ENCODE measurements around the gene ITIH4. TPM values are rescaled to one million over a fixed set of nuclear protein-coding genes. Genes with fewer than 3 reads are reported as not detected.

Gene ITIH4
- polyA plus RNA-seq, 1 of the 3 experiments (the other 2 are of a cell fraction), result 2.0 TPM

- Histone ChIP-seq H3K36me3 (replicated peaks in 1 of 2; ENCODE audit: control insufficient read depth in 1 of 2, insufficient read depth in 2 of 2, low read length in 1 of 2) (peaks cover 0 to 5% of the 10 kb centered on the region in 2 experiments), H3K79me2 (ENCODE audit: insufficient read depth) (no peaks in the 10 kb centered on the region), H3K4me3 (ENCODE audit: low read depth in 2 of 2, low read length in 1 of 2) (no peak overlapping the region), H4K20me1 (ENCODE audit: insufficient read depth) (0 out of 2 replicates have a peak, but pooled peaks cover 3% of the 10 kb centered on the region), H3K4me2 (no peak overlapping the region), H3K9ac (no peak overlapping the region), H3K27me3 (ENCODE audit: insufficient read depth) (no peaks in the 10 kb centered on the region), H3K27ac (ENCODE audit: low read depth in 2 of 2, low read length in 1 of 2) (no peak overlapping the region), H3K9me3 (no peaks in the 10 kb centered on the region), H2AFZ (ENCODE audit: low read depth) (no peak overlapping the region), H3F3A (replicated peaks; ENCODE audit: insufficient read depth) (no peaks in the 10 kb centered on the region), H3K4me1 (ENCODE audit: control insufficient read depth in 1 of 2, insufficient read depth in 2 of 2, low read depth in 1 of 2, low read length in 1 of 2) (peaks cover 0 to 3% of the 10 kb centered on the region in 2 experiments; a peak in 1 of 4 replicates), H3K9me2 (no peaks in the 10 kb centered on the region)
- WGBS (ENCODE audit: low lambda C conversion rate), result 95% methylated on average over 4 of the region's 4 CpGs
- ChIA-PET POLR2A (no interaction called here), CTCF (interaction anchor here (0.8 to 2.5 kb wide), 3 partner anchors 14 to 235 kb away, joined by 3 to 10 read pairs (median 4); no protein-coding TSS in a partner anchor)
- TF ChIP-seq SIN3A (IDR thresholded peaks at IDR 0.05; ENCODE audit: borderline replicate concordance, low read depth, low read length) (no peak), RFX5 (IDR thresholded peaks at IDR 0.05; ENCODE audit: low read length) (no peak), REST (IDR thresholded peaks at IDR 0.05; ENCODE audit: low read depth, low read length) (no peak)
- DNase-seq, result no peak
These were observed 6.5 kb upstream of the ITIH4 start for GRCh38 chr3:52836986-52837385.

GRCh38 chr3:52836471-52836845 is 6.0 kb upstream of the ITIH4 start:
- Histone ChIP-seq H2AFZ (ENCODE audit: low read depth) (no peak overlapping the region), H3K4me2 (no peak overlapping the region), H3K27ac (ENCODE audit: low read depth in 2 of 2, low read length in 1 of 2) (no peak overlapping the region), H3K4me3 (ENCODE audit: low read depth in 2 of 2, low read length in 1 of 2) (no peak overlapping the region), H3F3A (replicated peaks; ENCODE audit: insufficient read depth) (no peaks in the 10 kb centered on the region), H3K36me3 (replicated peaks in 1 of 2; ENCODE audit: control insufficient read depth in 1 of 2, insufficient read depth in 2 of 2, low read length in 1 of 2) (peaks cover 0 to 2% of the 10 kb centered on the region in 2 experiments), H3K9me2 (no peaks in the 10 kb centered on the region), H3K9me3 (no peaks in the 10 kb centered on the region), H3K9ac (no peak overlapping the region), H3K27me3 (ENCODE audit: insufficient read depth) (no peaks in the 10 kb centered on the region), H3K4me1 (ENCODE audit: control insufficient read depth in 1 of 2, insufficient read depth in 2 of 2, low read depth in 1 of 2, low read length in 1 of 2) (peaks cover under 1 to 8% of the 10 kb centered on the region in 2 experiments; a peak in 1 of 4 replicates), H3K79me2 (ENCODE audit: insufficient read depth) (no peaks in the 10 kb centered on the region), H4K20me1 (ENCODE audit: insufficient read depth) (0 out of 2 replicates have a peak, but pooled peaks cover 6% of the 10 kb centered on the region)
- CTCF ChIA-PET, result interaction anchor here (0.8 to 2.5 kb wide), 3 partner anchors 14 to 235 kb away, joined by 3 to 10 read pairs (median 4); no protein-coding TSS in a partner anchor
- TF ChIP-seq SMC3 (IDR thresholded peaks at IDR 0.05; ENCODE audit: low read depth, low read length), result no peak
- no peak for TF ChIP-seq FOSL2 (IDR thresholded peaks at IDR 0.05; ENCODE audit: borderline replicate concordance, low read depth)
- TF ChIP-seq EZH2phosphoT487 (IDR thresholded peaks at IDR 0.05; ENCODE audit: borderline replicate concordance, low read depth), result no peak
- TF ChIP-seq RCOR1 (IDR thresholded peaks at IDR 0.05; ENCODE audit: low read length), result no peak
- no peak for TF ChIP-seq EP300 (IDR thresholded peaks at IDR 0.05; ENCODE audit: borderline replicate concordance in 1 of 2, low read depth in 1 of 2, low read length in 1 of 2)
- no peak for TF ChIP-seq TAF1 (IDR thresholded peaks at IDR 0.05; ENCODE audit: borderline replicate concordance, low read depth, low read length)
- no peak for DNase-seq
- POLR2A ChIA-PET, result no interaction called here
- 85% methylated on average over 3 of the region's 5 CpGs for WGBS (ENCODE audit: low lambda C conversion rate)

Data from SK-N-SH (cell line).